Measurements from ENCODE around the gene CGNL1.

CGNL1 gene

DNA sequence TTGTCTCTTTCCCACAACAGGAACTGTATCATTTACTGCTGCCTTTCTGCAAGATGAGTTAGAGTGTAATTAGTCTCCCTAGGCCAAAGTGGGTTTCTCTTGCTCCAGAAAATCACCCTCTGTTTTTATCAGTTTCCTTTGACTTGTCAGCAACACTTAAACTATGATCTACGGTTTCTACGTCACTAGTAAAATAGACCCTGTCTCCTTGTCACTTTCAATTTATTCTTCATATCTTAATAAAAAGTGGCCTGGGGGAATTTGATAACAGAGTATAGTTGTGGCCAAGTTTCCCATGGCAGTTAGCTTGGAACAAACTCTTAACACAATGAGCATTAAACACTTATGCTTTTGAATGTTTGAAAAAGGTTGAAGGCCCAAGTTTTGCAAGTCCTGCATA lies 79.6 kb downstream of the CGNL1 start:
- H3K27ac ChIP-seq (ENCODE audit: low read depth, low read length) = no peak overlapping the region
- H3K9me3 ChIP-seq (ENCODE audit: insufficient read depth, low read length) = no peaks in the 10 kb centered on the region

GRCh38 chr15:57456559-57456958 lies 80.3 kb downstream of the CGNL1 start:
- H3K4me3 ChIP-seq (ENCODE audit: insufficient read depth, low read length, poor library complexity, severe bottlenecking) = no peak overlapping the region
- H3F3A ChIP-seq (ENCODE audit: insufficient read depth) = no peaks in the 10 kb centered on the region
- no peaks in the 10 kb centered on the region for H3K9me2 ChIP-seq (replicated peaks; ENCODE audit: insufficient read depth, low read length)
- no peak overlapping the region for H3K9ac ChIP-seq (ENCODE audit: low read length)
- H3K4me2 ChIP-seq (ENCODE audit: low read depth, low read length, poor library complexity, severe bottlenecking) = no peak overlapping the region
- TF ChIP-seq EZH2phosphoT487 (conservative IDR thresholded peaks at IDR 0.05; ENCODE audit: low read length) (no peak), CTCF (IDR thresholded peaks at IDR 0.05; ENCODE audit: insufficient read depth, low read length, poor library complexity, severe bottlenecking) (no peak)
- H3K36me3 ChIP-seq (ENCODE audit: low read length) = no peaks in the 10 kb centered on the region
- H3K27me3 ChIP-seq (ENCODE audit: low read length) = no peaks in the 10 kb centered on the region
- H4K20me1 ChIP-seq (ENCODE audit: low read depth, low read length) = no peaks in the 10 kb centered on the region
- H3K79me2 ChIP-seq (ENCODE audit: insufficient read depth, low read length) = no peaks in the 10 kb centered on the region
- H3K9me3 ChIP-seq (ENCODE audit: insufficient read depth, low read length) = no peaks in the 10 kb centered on the region
- H2AFZ ChIP-seq (ENCODE audit: low read depth, low read length, severe bottlenecking) = no peak overlapping the region
- no peak overlapping the region for H3K27ac ChIP-seq (ENCODE audit: low read depth, low read length)

More for the DNA sequence above, 79.6 kb downstream of the CGNL1 start:
- no peak overlapping the region for H3K9ac ChIP-seq (ENCODE audit: low read length)
- no peak overlapping the region for H2AFZ ChIP-seq (ENCODE audit: low read depth, low read length, severe bottlenecking)
- no peaks in the 10 kb centered on the region for H3K27me3 ChIP-seq (ENCODE audit: low read length)
- H3K36me3 ChIP-seq (ENCODE audit: low read length) = no peaks in the 10 kb centered on the region
- no peaks in the 10 kb centered on the region for H4K20me1 ChIP-seq (ENCODE audit: low read depth, low read length)
- TF ChIP-seq CTCF (IDR thresholded peaks at IDR 0.05; ENCODE audit: insufficient read depth, low read length, poor library complexity, severe bottlenecking) (no peak), EZH2phosphoT487 (conservative IDR thresholded peaks at IDR 0.05; ENCODE audit: low read length) (no peak)
- H3K9me2 ChIP-seq (replicated peaks; ENCODE audit: insufficient read depth, low read length) = no peaks in the 10 kb centered on the region
- H3K4me3 ChIP-seq (ENCODE audit: insufficient read depth, low read length, poor library complexity, severe bottlenecking) = no peak overlapping the region
- no peak overlapping the region for H3K4me2 ChIP-seq (ENCODE audit: low read depth, low read length, poor library complexity, severe bottlenecking)
- no peaks in the 10 kb centered on the region for H3K79me2 ChIP-seq (ENCODE audit: insufficient read depth, low read length)
- H3F3A ChIP-seq (ENCODE audit: insufficient read depth) = no peaks in the 10 kb centered on the region

DNA sequence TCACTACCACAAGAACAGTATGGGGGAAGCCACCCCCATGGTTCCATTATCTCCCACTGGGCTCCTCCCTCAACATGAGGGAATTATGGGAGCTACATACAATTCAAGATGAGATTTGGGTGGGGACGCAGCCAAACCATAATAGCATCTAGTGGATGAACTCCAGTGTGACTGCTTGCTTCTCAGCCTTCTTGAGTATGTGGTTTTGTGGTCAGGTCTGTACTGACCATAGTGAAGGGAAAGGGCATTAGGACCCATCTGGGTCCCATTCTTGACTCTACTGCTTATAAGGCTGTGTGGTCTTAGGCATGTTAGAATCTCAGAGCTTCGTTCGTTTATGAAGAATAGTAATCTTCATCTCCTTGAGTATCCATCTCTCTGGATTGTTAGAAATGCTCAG lies 81.4 kb downstream of the CGNL1 start:
- TF ChIP-seq EZH2phosphoT487 (conservative IDR thresholded peaks at IDR 0.05; ENCODE audit: low read length) = no peak
- TF ChIP-seq CTCF (IDR thresholded peaks at IDR 0.05; ENCODE audit: insufficient read depth, low read length, poor library complexity, severe bottlenecking) = no peak
- Histone ChIP-seq H3K79me2 (ENCODE audit: insufficient read depth, low read length) (no peaks in the 10 kb centered on the region), H3F3A (ENCODE audit: insufficient read depth) (no peaks in the 10 kb centered on the region), H3K9me3 (ENCODE audit: insufficient read depth, low read length) (no peaks in the 10 kb centered on the region), H3K27ac (ENCODE audit: low read depth, low read length) (no peak overlapping the region), H4K20me1 (ENCODE audit: low read depth, low read length) (no peaks in the 10 kb centered on the region), H3K9ac (ENCODE audit: low read length) (no peak overlapping the region), H3K9me2 (replicated peaks; ENCODE audit: insufficient read depth, low read length) (no peaks in the 10 kb centered on the region), H3K27me3 (ENCODE audit: low read length) (no peaks in the 10 kb centered on the region), H3K4me3 (ENCODE audit: insufficient read depth, low read length, poor library complexity, severe bottlenecking) (no peak overlapping the region), H2AFZ (ENCODE audit: low read depth, low read length, severe bottlenecking) (no peak overlapping the region), H3K36me3 (ENCODE audit: low read length) (no peaks in the 10 kb centered on the region), H3K4me2 (ENCODE audit: low read depth, low read length, poor library complexity, severe bottlenecking) (no peak overlapping the region)

All from SU-DHL-6 (cell line).